Vagina (tissue), 2 donors: Measurements from ENCODE around the gene ZNF664. TPM values are rescaled to one million over a fixed set of nuclear protein-coding genes. Genes with fewer than 3 reads are reported as not detected.
A peak's percentile ranks its signal among the peaks of the same experiment; 100 is the strongest.

Source experiments
- DNase-seq, 2 donors: peaks; one replicate each; pipeline ENCODE4 v3.0.0-alpha.2; 2017; ENCODE audit errors: extremely low spot score in 2 of 2
- H3K27ac ChIP-seq: fragments of 200-600 bp; sonication (generic); one replicate; pipeline ENCODE4 v1.5.1; 2019
- H3K27me3 ChIP-seq: fragments of 200-600 bp; sonication (generic); one replicate; pipeline ENCODE4 v1.5.1; 2019
- H3K36me3 ChIP-seq, 2 donors: fragments of 200-600 bp; sonication (generic); one replicate each; pipeline ENCODE4 v1.5.1; 2017 to 2019
- H3K4me1 ChIP-seq: fragments of 200-600 bp; sonication (generic); one replicate; pipeline ENCODE4 v1.5.1; 2019
- H3K4me3 ChIP-seq, 2 donors: fragments of 200-600 bp; sonication (generic); 1 replicate in 1 of 2; 2 replicates in 1 of 2; pipeline ENCODE4 v1.5.1; 2016 to 2019
- H3K9me3 ChIP-seq: fragments of 200-600 bp; sonication (generic); one replicate; pipeline ENCODE4 v1.5.1; 2019
- CTCF ChIP-seq, 3 experiments: fragments of 450-650 bp in 2 of 3; fragments of 200-600 bp in 1 of 3; sonication (generic) in 1 of 3; IDR thresholded peaks; one replicate each; pipeline ENCODE4 v1.5.1; 2017 to 2019; ENCODE audit warnings: antibody characterized with exemption in 3 of 3, mild to moderate bottlenecking in 2 of 3, moderate library complexity in 2 of 3
- POLR2A ChIP-seq, 2 donors: fragments of 450-650 bp; IDR thresholded peaks; one replicate each; pipeline ENCODE4 v1.6.1; 2017; ENCODE audit warnings: antibody characterized with exemption in 2 of 2, mild to moderate bottlenecking in 2 of 2, moderate library complexity in 2 of 2
- POLR2AphosphoS5 ChIP-seq, 2 donors: sonication (generic); formaldehyde crosslinking; IDR thresholded peaks; one replicate each; pipeline ENCODE4 v1.9.0; 2017; ENCODE audit warnings: antibody characterized with exemption in 2 of 2, mild to moderate bottlenecking in 2 of 2, low read depth in 1 of 2; ENCODE audit not compliant: insufficient read depth in 1 of 2
- intact Hi-C: fragments of 100-400 bp; cut with DNase I; formaldehyde crosslinking; loops from one replicate; pipeline ENCODE4 v1.15.1; 2023
- total RNA-seq: library from RNA; depleted of rRNA; stranded (reverse); fragments of >200 nt; gene quantifications from one replicate; pipeline ENCODE4 v1.2.3, GENCODE V29; 2016

The ZNF664 gene
- total RNA-seq, 1 donor from 2014 or later: 40.5 TPM

GRCh38 chr12:124018539-124018938, 45.5 kb downstream of the ZNF664 start:
- peak overlapping the region; percentile 18 for H3K27ac ChIP-seq
- no peak for DNase-seq
- no peak overlapping the region for H3K4me3 ChIP-seq
- H3K9me3 ChIP-seq: no peaks in the 10 kb centered on the region
- peaks cover 0 to 3% of the 10 kb centered on the region in 2 donors for H3K36me3 ChIP-seq
- H3K4me1 ChIP-seq: peaks cover 14% of the 10 kb centered on the region
- TF ChIP-seq POLR2AphosphoS5 (IDR thresholded peaks at IDR 0.05; ENCODE audit: insufficient read depth in 1 of 2, low read depth in 1 of 2) (no peak), POLR2A (IDR thresholded peaks at IDR 0.05) (no peak), CTCF (IDR thresholded peaks at IDR 0.05) (no peak)
- H3K27me3 ChIP-seq: no peaks in the 10 kb centered on the region
- intact Hi-C loops: no loop called here

- TF ChIP-seq CTCF (IDR thresholded peaks at IDR 0.05) (no peak), POLR2A (IDR thresholded peaks at IDR 0.05) (no peak), POLR2AphosphoS5 (IDR thresholded peaks at IDR 0.05; ENCODE audit: insufficient read depth in 1 of 2, low read depth in 1 of 2) (no peak)
- Histone ChIP-seq H3K36me3 (no peaks in the 10 kb centered on the region), H3K4me3 (no peak overlapping the region), H3K4me1 (peaks cover 14% of the 10 kb centered on the region), H3K9me3 (no peaks in the 10 kb centered on the region), H3K27ac (peak overlapping the region; percentile 18), H3K27me3 (no peaks in the 10 kb centered on the region)
- intact Hi-C loops: no loop called here
- DNase-seq: no peak
These were observed 46.1 kb downstream of the ZNF664 start for GRCh38 chr12:124019115-124019514.

- intact Hi-C loops: no loop called here
- H3K36me3 ChIP-seq: no peaks in the 10 kb centered on the region
- H3K27ac ChIP-seq: peak overlapping the region; percentile 81
- H3K9me3 ChIP-seq: no peaks in the 10 kb centered on the region
- peaks cover 20% of the 10 kb centered on the region for H3K4me1 ChIP-seq
- no peak for TF ChIP-seq CTCF (IDR thresholded peaks at IDR 0.05)
- TF ChIP-seq POLR2A (IDR thresholded peaks at IDR 0.05): no peak
- peak in 1 of 2 donors; percentile 64 for TF ChIP-seq POLR2AphosphoS5 (IDR thresholded peaks at IDR 0.05; ENCODE audit: insufficient read depth in 1 of 2, low read depth in 1 of 2)
- H3K4me3 ChIP-seq: no peak overlapping the region
- H3K27me3 ChIP-seq: no peaks in the 10 kb centered on the region
- DNase-seq: no peak
These were observed 47.5 kb downstream of the ZNF664 start for GRCh38 chr12:124020514-124020949.

- no peaks in the 10 kb centered on the region for H3K27me3 ChIP-seq
- no peak for TF ChIP-seq POLR2A (IDR thresholded peaks at IDR 0.05)
- peak in 1 of 2 donors; percentile 28 for TF ChIP-seq POLR2AphosphoS5 (IDR thresholded peaks at IDR 0.05; ENCODE audit: insufficient read depth in 1 of 2, low read depth in 1 of 2)
- H3K4me3 ChIP-seq: no peak overlapping the region
- H3K4me1 ChIP-seq: peaks cover 20% of the 10 kb centered on the region
- intact Hi-C loops: no loop called here
- DNase-seq: no peak
- no peaks in the 10 kb centered on the region for H3K9me3 ChIP-seq
- H3K36me3 ChIP-seq: no peaks in the 10 kb centered on the region
- H3K27ac ChIP-seq: peak overlapping the region; percentile 81
These were observed 48.0 kb downstream of the ZNF664 start for GRCh38 chr12:124021007-124021406.

GRCh38 chr12:124022161-124022560, 49.1 kb downstream of the ZNF664 start:
- H3K36me3 ChIP-seq: no peaks in the 10 kb centered on the region
- DNase-seq: no peak
- no peaks in the 10 kb centered on the region for H3K9me3 ChIP-seq
- no peak overlapping the region for H3K27ac ChIP-seq
- H3K4me3 ChIP-seq: no peak overlapping the region
- intact Hi-C loops: no loop called here
- TF ChIP-seq POLR2AphosphoS5 (IDR thresholded peaks at IDR 0.05; ENCODE audit: insufficient read depth in 1 of 2, low read depth in 1 of 2) (no peak), POLR2A (IDR thresholded peaks at IDR 0.05) (no peak), CTCF (IDR thresholded peaks at IDR 0.05) (no peak)
- H3K27me3 ChIP-seq: no peaks in the 10 kb centered on the region
- peaks cover 20% of the 10 kb centered on the region for H3K4me1 ChIP-seq
